ENCODE results near the gene ZNF853. TPM values are rescaled to one million over a fixed set of nuclear protein-coding genes. Genes with fewer than 3 reads are reported as not detected.

The ZNF853 gene
- total RNA-seq, 1 donor = 3.8 TPM

GRCh38 chr7:6639627-6640026 is 24.2 kb downstream of the ZNF853 start:
- Histone ChIP-seq H3K9me3 (ENCODE audit: low read depth, low read length) (no peaks in the 10 kb centered on the region), H3K27me3 (ENCODE audit: insufficient read depth, low read length) (no peaks in the 10 kb centered on the region), H3K4me1 (ENCODE audit: insufficient read depth, low read length) (peaks cover 43% of the 10 kb centered on the region), H3K4me3 (ENCODE audit: low read length) (no peak overlapping the region)

- H3K9me3 ChIP-seq (ENCODE audit: low read depth, low read length) = no peaks in the 10 kb centered on the region
- H3K4me1 ChIP-seq (ENCODE audit: insufficient read depth, low read length) = peaks cover 40% of the 10 kb centered on the region
These were observed 24.9 kb downstream of the ZNF853 start for GRCh38 chr7:6640246-6640721.

GRCh38 chr7:6641305-6642035 is 26.1 kb downstream of the ZNF853 start:
- H3K9me3 ChIP-seq (ENCODE audit: low read depth, low read length) = no peaks in the 10 kb centered on the region
- H3K27me3 ChIP-seq (ENCODE audit: insufficient read depth, low read length) = no peaks in the 10 kb centered on the region
- H3K4me1 ChIP-seq (ENCODE audit: insufficient read depth, low read length) = peaks cover 28% of the 10 kb centered on the region
- no peak overlapping the region for H3K4me3 ChIP-seq (ENCODE audit: low read length)

More at GRCh38 chr7:6640246-6640721, 24.9 kb downstream of the ZNF853 start:
- Histone ChIP-seq H3K4me3 (ENCODE audit: low read length) (no peak overlapping the region), H3K27me3 (ENCODE audit: insufficient read depth, low read length) (no peaks in the 10 kb centered on the region)

- no peaks in the 10 kb centered on the region for H3K27me3 ChIP-seq (ENCODE audit: insufficient read depth, low read length)
- H3K4me3 ChIP-seq (ENCODE audit: low read length) = no peak overlapping the region
- no peaks in the 10 kb centered on the region for H3K9me3 ChIP-seq (ENCODE audit: low read depth, low read length)
- peaks cover 25% of the 10 kb centered on the region for H3K4me1 ChIP-seq (ENCODE audit: insufficient read depth, low read length)
These were observed 26.9 kb downstream of the ZNF853 start for GRCh38 chr7:6642239-6642839.

GRCh38 chr7:6642861-6643640 is 27.6 kb downstream of the ZNF853 start:
- no peak overlapping the region for H3K4me3 ChIP-seq (ENCODE audit: low read length)
- H3K9me3 ChIP-seq (ENCODE audit: low read depth, low read length) = no peaks in the 10 kb centered on the region
- H3K27me3 ChIP-seq (ENCODE audit: insufficient read depth, low read length) = no peaks in the 10 kb centered on the region
- peaks cover 20% of the 10 kb centered on the region for H3K4me1 ChIP-seq (ENCODE audit: insufficient read depth, low read length)

GRCh38 chr7:6643915-6644625 is 28.7 kb downstream of the ZNF853 start:
- no peaks in the 10 kb centered on the region for H3K9me3 ChIP-seq (ENCODE audit: low read depth, low read length)
- H3K4me1 ChIP-seq (ENCODE audit: insufficient read depth, low read length) = peaks cover 10% of the 10 kb centered on the region
- H3K4me3 ChIP-seq (ENCODE audit: low read length) = no peak overlapping the region
- H3K27me3 ChIP-seq (ENCODE audit: insufficient read depth, low read length) = no peaks in the 10 kb centered on the region

- Histone ChIP-seq H3K4me3 (ENCODE audit: low read length) (no peak overlapping the region), H3K27me3 (ENCODE audit: insufficient read depth, low read length) (no peaks in the 10 kb centered on the region), H3K4me1 (ENCODE audit: insufficient read depth, low read length) (peaks cover 4% of the 10 kb centered on the region), H3K9me3 (ENCODE audit: low read depth, low read length) (no peaks in the 10 kb centered on the region)
These were observed 29.3 kb downstream of the ZNF853 start for GRCh38 chr7:6644728-6645127.

- H3K4me1 ChIP-seq (ENCODE audit: insufficient read depth, low read length) = no peaks in the 10 kb centered on the region
- no peaks in the 10 kb centered on the region for H3K9me3 ChIP-seq (ENCODE audit: low read depth, low read length)
- no peaks in the 10 kb centered on the region for H3K27me3 ChIP-seq (ENCODE audit: insufficient read depth, low read length)
- no peak overlapping the region for H3K4me3 ChIP-seq (ENCODE audit: low read length)
These were observed 31.1 kb downstream of the ZNF853 start for GRCh38 chr7:6646465-6646864.

- Histone ChIP-seq H3K9me3 (ENCODE audit: low read depth, low read length) (no peaks in the 10 kb centered on the region), H3K27me3 (ENCODE audit: insufficient read depth, low read length) (no peaks in the 10 kb centered on the region), H3K4me1 (ENCODE audit: insufficient read depth, low read length) (no peaks in the 10 kb centered on the region), H3K4me3 (ENCODE audit: low read length) (no peak overlapping the region)
These were observed 31.7 kb downstream of the ZNF853 start for GRCh38 chr7:6647080-6647479.

- no peaks in the 10 kb centered on the region for H3K4me1 ChIP-seq (ENCODE audit: insufficient read depth, low read length)
- no peaks in the 10 kb centered on the region for H3K27me3 ChIP-seq (ENCODE audit: insufficient read depth, low read length)
- H3K9me3 ChIP-seq (ENCODE audit: low read depth, low read length) = no peaks in the 10 kb centered on the region
- no peak overlapping the region for H3K4me3 ChIP-seq (ENCODE audit: low read length)
These were observed 32.1 kb downstream of the ZNF853 start for GRCh38 chr7:6647541-6647940.

- no peaks in the 10 kb centered on the region for H3K9me3 ChIP-seq (ENCODE audit: low read depth, low read length)
- H3K4me1 ChIP-seq (ENCODE audit: insufficient read depth, low read length) = no peaks in the 10 kb centered on the region
- H3K27me3 ChIP-seq (ENCODE audit: insufficient read depth, low read length) = no peaks in the 10 kb centered on the region
These were observed 32.8 kb downstream of the ZNF853 start for GRCh38 chr7:6648066-6648814.

GRCh38 chr7:6648815-6649104 is 33.4 kb downstream of the ZNF853 start:
- no peaks in the 10 kb centered on the region for H3K4me1 ChIP-seq (ENCODE audit: insufficient read depth, low read length)
- no peaks in the 10 kb centered on the region for H3K27me3 ChIP-seq (ENCODE audit: insufficient read depth, low read length)
- no peak overlapping the region for H3K4me3 ChIP-seq (ENCODE audit: low read length)
- no peaks in the 10 kb centered on the region for H3K9me3 ChIP-seq (ENCODE audit: low read depth, low read length)

More at GRCh38 chr7:6648066-6648814, 32.8 kb downstream of the ZNF853 start:
- no peak overlapping the region for H3K4me3 ChIP-seq (ENCODE audit: low read length)

GRCh38 chr7:6649241-6649961 is 34.0 kb downstream of the ZNF853 start:
- H3K27me3 ChIP-seq (ENCODE audit: insufficient read depth, low read length) = no peaks in the 10 kb centered on the region
- no peaks in the 10 kb centered on the region for H3K9me3 ChIP-seq (ENCODE audit: low read depth, low read length)
- H3K4me3 ChIP-seq (ENCODE audit: low read length) = no peak overlapping the region
- H3K4me1 ChIP-seq (ENCODE audit: insufficient read depth, low read length) = no peaks in the 10 kb centered on the region

GRCh38 chr7:6650086-6650485 is 34.7 kb downstream of the ZNF853 start:
- Histone ChIP-seq H3K9me3 (ENCODE audit: low read depth, low read length) (no peaks in the 10 kb centered on the region), H3K27me3 (ENCODE audit: insufficient read depth, low read length) (no peaks in the 10 kb centered on the region)

More at GRCh38 chr7:6650086-6650485, 34.7 kb downstream of the ZNF853 start:
- H3K4me3 ChIP-seq (ENCODE audit: low read length) = no peak overlapping the region
- H3K4me1 ChIP-seq (ENCODE audit: insufficient read depth, low read length) = no peaks in the 10 kb centered on the region

Data from mononuclear cell (primary cell).